ENCODE results near the gene RAB3A.

The RAB3A gene

DNA sequence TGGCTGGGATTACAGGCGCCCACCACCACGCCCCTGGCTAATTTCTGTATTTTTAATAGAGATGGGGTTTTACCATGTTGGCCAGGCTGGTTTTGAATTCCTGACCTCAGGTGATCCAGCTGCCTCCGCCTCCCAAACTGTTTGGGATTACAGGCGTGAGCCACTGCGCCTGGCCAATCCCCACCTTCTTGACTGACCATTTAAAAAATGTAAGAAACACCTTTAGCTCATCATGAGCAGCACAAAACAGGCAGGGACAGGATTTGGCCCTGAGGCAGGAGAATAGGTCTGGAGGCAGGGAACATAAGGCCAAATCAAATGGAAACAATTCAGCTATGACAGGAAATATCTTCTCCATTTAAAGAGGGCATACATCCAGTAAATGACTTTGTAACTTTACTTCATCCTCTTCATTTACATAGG, 12.2 kb downstream of the RAB3A start:
- Histone ChIP-seq H3K27ac (peak overlapping the region; percentile 78), H3K9me3 (ENCODE audit: low read depth, low read length) (no peaks in the 10 kb centered on the region), H3K36me3 (ENCODE audit: insufficient read depth, low read length) (no peaks in the 10 kb centered on the region; the same call in 1 of the 2 replicates), H3K9ac (ENCODE audit: insufficient read length) (no peak overlapping the region), H3K4me3 (peak overlapping the region; percentile 90)
- TF ChIP-seq EZH2 (IDR thresholded peaks at IDR 0.05) (no peak), FOXP2 (optimal IDR thresholded peaks at IDR 0.05; ENCODE audit: control extremely low read depth, extremely low read length, insufficient read depth) (no peak), POLR2AphosphoS5 (IDR thresholded peaks at IDR 0.05; ENCODE audit: borderline replicate concordance, low read depth, low read length) (no peak)
- no peak for DNase-seq (ENCODE audit: low read depth, low spot score)

- no peak overlapping the region for H3K27ac ChIP-seq
- DNase-seq (ENCODE audit: low read depth, low spot score) = no peak
- no peak for TF ChIP-seq EZH2 (IDR thresholded peaks at IDR 0.05)
- TF ChIP-seq POLR2AphosphoS5 (IDR thresholded peaks at IDR 0.05; ENCODE audit: borderline replicate concordance, low read depth, low read length) = no peak
- TF ChIP-seq FOXP2 (optimal IDR thresholded peaks at IDR 0.05; ENCODE audit: control extremely low read depth, extremely low read length, insufficient read depth) = no peak
- no peak overlapping the region for H3K4me3 ChIP-seq
- H3K36me3 ChIP-seq (ENCODE audit: insufficient read depth, low read length) = no peaks in the 10 kb centered on the region
- no peaks in the 10 kb centered on the region for H3K9me3 ChIP-seq (ENCODE audit: low read depth, low read length)
- H3K9ac ChIP-seq (ENCODE audit: insufficient read length) = no peak overlapping the region
Measured at GRCh38 chr19:18190278-18190677, 13.6 kb downstream of the RAB3A start.

DNA sequence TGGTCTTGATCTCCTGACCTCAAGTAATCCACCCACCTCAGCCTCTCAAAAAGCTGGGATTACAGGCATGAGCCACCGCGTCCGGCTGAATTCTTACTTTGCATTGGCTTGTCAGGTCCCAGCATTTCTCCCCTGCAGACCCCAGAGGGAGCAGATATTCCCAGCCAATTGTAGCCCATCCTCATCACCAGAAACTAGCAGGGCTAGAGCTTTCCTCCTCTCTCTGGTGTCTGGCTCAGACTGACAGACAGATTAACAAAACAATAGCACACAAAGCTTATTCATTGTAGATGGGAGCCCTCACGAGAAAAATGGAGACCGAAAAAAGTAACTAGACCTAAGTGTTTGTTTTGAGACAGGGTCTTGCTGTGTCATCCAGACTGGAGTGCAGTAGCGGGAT, 18.3 kb downstream of the RAB3A start:
- no peaks in the 10 kb centered on the region for H3K36me3 ChIP-seq (ENCODE audit: insufficient read depth, low read length)
- H3K27ac ChIP-seq = no peak overlapping the region
- no peaks in the 10 kb centered on the region for H3K9me3 ChIP-seq (ENCODE audit: low read depth, low read length)
- no peak overlapping the region for H3K9ac ChIP-seq (ENCODE audit: insufficient read length)
- TF ChIP-seq EZH2 (IDR thresholded peaks at IDR 0.05) (no peak), FOXP2 (optimal IDR thresholded peaks at IDR 0.05; ENCODE audit: control extremely low read depth, extremely low read length, insufficient read depth) (no peak), POLR2AphosphoS5 (IDR thresholded peaks at IDR 0.05; ENCODE audit: borderline replicate concordance, low read depth, low read length) (no peak)
- H3K4me3 ChIP-seq = no peak overlapping the region
- no peak for DNase-seq (ENCODE audit: low read depth, low spot score)

- Histone ChIP-seq H3K9me3 (ENCODE audit: low read depth, low read length) (no peaks in the 10 kb centered on the region), H3K27ac (no peak overlapping the region)
Measured at GRCh38 chr19:18183529-18183928, 20.3 kb downstream of the RAB3A start.

GRCh38 chr19:18179957-18180356, 23.9 kb downstream of the RAB3A start:
- no peak for TF ChIP-seq FOXP2 (optimal IDR thresholded peaks at IDR 0.05; ENCODE audit: control extremely low read depth, extremely low read length, insufficient read depth)
- TF ChIP-seq POLR2AphosphoS5 (IDR thresholded peaks at IDR 0.05; ENCODE audit: borderline replicate concordance, low read depth, low read length) = no peak
- no peak for TF ChIP-seq EZH2 (IDR thresholded peaks at IDR 0.05)
- DNase-seq (ENCODE audit: low read depth, low spot score) = no peak
- H3K27ac ChIP-seq = no peak overlapping the region
- H3K9ac ChIP-seq (ENCODE audit: insufficient read length) = no peak overlapping the region
- no peak overlapping the region for H3K4me3 ChIP-seq
- H3K36me3 ChIP-seq (ENCODE audit: insufficient read depth, low read length) = no peaks in the 10 kb centered on the region
- H3K9me3 ChIP-seq (ENCODE audit: low read depth, low read length) = no peaks in the 10 kb centered on the region

More at GRCh38 chr19:18183529-18183928, 20.3 kb downstream of the RAB3A start:
- Histone ChIP-seq H3K4me3 (no peak overlapping the region), H3K36me3 (ENCODE audit: insufficient read depth, low read length) (no peaks in the 10 kb centered on the region), H3K9ac (ENCODE audit: insufficient read length) (no peak overlapping the region)
- DNase-seq (ENCODE audit: low read depth, low spot score) = no peak
- TF ChIP-seq FOXP2 (optimal IDR thresholded peaks at IDR 0.05; ENCODE audit: control extremely low read depth, extremely low read length, insufficient read depth) (no peak), EZH2 (IDR thresholded peaks at IDR 0.05) (no peak), POLR2AphosphoS5 (IDR thresholded peaks at IDR 0.05; ENCODE audit: borderline replicate concordance, low read depth, low read length) (no peak)

DNA sequence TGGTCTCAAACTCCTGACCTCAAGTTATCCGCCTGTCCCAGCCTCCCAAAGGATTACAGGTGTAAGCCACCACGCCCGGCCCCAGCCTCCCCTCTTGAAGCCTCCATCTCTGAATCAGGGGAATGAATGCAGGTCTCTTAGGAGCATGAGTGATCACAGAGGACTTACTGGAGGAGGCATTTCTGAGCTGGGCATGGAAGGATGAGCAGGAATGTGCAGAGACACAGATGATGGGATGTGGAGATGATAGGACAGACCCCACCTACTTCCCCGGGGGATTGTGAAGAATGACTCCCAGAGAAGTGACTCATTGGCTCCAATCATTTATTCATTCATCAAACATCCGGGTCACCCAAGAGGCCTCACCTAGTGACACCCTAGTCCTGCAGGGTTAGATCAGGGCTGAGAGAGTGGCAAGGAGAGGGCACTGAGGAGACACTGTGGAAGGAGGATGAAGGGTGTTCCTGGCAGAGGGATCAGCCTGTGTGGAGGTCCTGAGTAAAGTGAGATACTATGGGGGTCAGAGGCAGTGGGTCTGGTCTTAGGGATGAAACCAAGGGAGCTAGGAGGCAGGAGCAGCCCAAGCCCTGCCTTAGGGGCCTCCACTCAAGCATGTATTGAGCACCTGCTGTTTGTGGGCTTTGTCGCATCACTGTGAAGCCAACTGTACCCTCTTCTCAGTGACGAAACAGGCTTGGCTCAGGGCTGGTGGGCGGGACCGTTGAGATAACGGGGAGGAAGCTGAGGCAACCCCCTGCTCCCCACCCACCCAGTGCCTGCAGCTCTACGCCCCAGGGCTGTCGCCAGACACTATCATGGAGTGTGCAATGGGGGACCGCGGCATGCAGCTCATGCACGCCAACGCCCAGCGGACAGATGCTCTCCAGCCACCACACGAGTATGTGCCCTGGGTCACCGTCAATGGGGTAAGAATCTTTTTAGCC, 27.2 kb downstream of the RAB3A start:
- Histone ChIP-seq H3K27ac (no peak overlapping the region), H3K36me3 (ENCODE audit: insufficient read depth, low read length) (no peaks in the 10 kb centered on the region), H3K9ac (ENCODE audit: insufficient read length) (no peak overlapping the region), H3K9me3 (ENCODE audit: low read depth, low read length) (no peaks in the 10 kb centered on the region), H3K4me3 (no peak overlapping the region)
- no peak for DNase-seq (ENCODE audit: low read depth, low spot score)
- no peak for TF ChIP-seq POLR2AphosphoS5 (IDR thresholded peaks at IDR 0.05; ENCODE audit: borderline replicate concordance, low read depth, low read length)
- TF ChIP-seq EZH2 (IDR thresholded peaks at IDR 0.05) = no peak
- no peak for TF ChIP-seq FOXP2 (optimal IDR thresholded peaks at IDR 0.05; ENCODE audit: control extremely low read depth, extremely low read length, insufficient read depth)

- Histone ChIP-seq H3K36me3 (ENCODE audit: insufficient read depth, low read length) (no peaks in the 10 kb centered on the region), H3K4me3 (no peak overlapping the region), H3K9ac (ENCODE audit: insufficient read length) (no peak overlapping the region), H3K27ac (no peak overlapping the region), H3K9me3 (ENCODE audit: low read depth, low read length) (no peaks in the 10 kb centered on the region)
- TF ChIP-seq FOXP2 (optimal IDR thresholded peaks at IDR 0.05; ENCODE audit: control extremely low read depth, extremely low read length, insufficient read depth) (no peak), EZH2 (IDR thresholded peaks at IDR 0.05) (no peak), POLR2AphosphoS5 (IDR thresholded peaks at IDR 0.05; ENCODE audit: borderline replicate concordance, low read depth, low read length) (no peak)
- no peak for DNase-seq (ENCODE audit: low read depth, low spot score)
Measured at GRCh38 chr19:18174983-18175382, 28.9 kb downstream of the RAB3A start.

- peak within 1 kb of the TSS; percentile 79 for H3K4me3 ChIP-seq
- H3K9me3 ChIP-seq (ENCODE audit: low read depth, low read length) = no peaks in the 10 kb centered on the region
- peak within 1 kb of the TSS; percentile 37 for H3K9ac ChIP-seq (ENCODE audit: insufficient read length)
- no peak for DNase-seq (ENCODE audit: low read depth, low spot score)
- TF ChIP-seq EZH2 (IDR thresholded peaks at IDR 0.05) = no peak
- no peak for TF ChIP-seq FOXP2 (optimal IDR thresholded peaks at IDR 0.05; ENCODE audit: control extremely low read depth, extremely low read length, insufficient read depth)
- no peak for TF ChIP-seq POLR2AphosphoS5 (IDR thresholded peaks at IDR 0.05; ENCODE audit: borderline replicate concordance, low read depth, low read length)
- H3K27ac ChIP-seq = no peak within 1 kb of the TSS
- H3K36me3 ChIP-seq (ENCODE audit: insufficient read depth, low read length) = peaks cover 4% of the 10 kb centered on the region; the same call in 1 of the 2 replicates
Measured at GRCh38 chr19:18173572-18174288, 30.1 kb downstream of the RAB3A start, which contains the start of gene IFI30. IFI30 (plus strand) TSS chr19:18173813; CDS start chr19:18173842, 29 bp downstream.
